RKO (cell line): ENCODE measurements around the gene CALD1.

Experiments
- DNase-seq: peaks from one replicate; pipeline ENCODE4 v3.0.0-alpha.2; 2016; ENCODE audit warnings: low spot score

Gene CALD1

GRCh38 chr7:134827436-134827835 is 48.0 kb downstream of the CALD1 start:
- no peak for DNase-seq

- DNase-seq, result no peak
Measured at GRCh38 chr7:134827889-134828288, 48.5 kb downstream of the CALD1 start.

- DNase-seq, result no peak
Measured at GRCh38 chr7:134828361-134828760, 48.9 kb downstream of the CALD1 start.

GRCh38 chr7:134829380-134829986 is 50.0 kb downstream of the CALD1 start:
- DNase-seq, result no peak

- no peak for DNase-seq
Measured at GRCh38 chr7:134831862-134832261, 52.4 kb downstream of the CALD1 start.

GRCh38 chr7:134832367-134832766 is 52.9 kb downstream of the CALD1 start:
- DNase-seq, result no peak

- DNase-seq, result no peak
Measured at GRCh38 chr7:134834689-134835462, 55.4 kb downstream of the CALD1 start.

- DNase-seq, result no peak
Measured at GRCh38 chr7:134835463-134835823, 56.0 kb downstream of the CALD1 start.

- no peak for DNase-seq
Measured at GRCh38 chr7:134836447-134836846, 57.0 kb downstream of the CALD1 start.

- DNase-seq, result no peak
Measured at GRCh38 chr7:134839298-134839697, 59.9 kb downstream of the CALD1 start.

GRCh38 chr7:134842062-134842461 is 62.6 kb downstream of the CALD1 start:
- no peak for DNase-seq

- no peak for DNase-seq
Measured at GRCh38 chr7:134842886-134843430, 63.5 kb downstream of the CALD1 start.

GRCh38 chr7:134844200-134844599 is 64.8 kb downstream of the CALD1 start:
- DNase-seq, result no peak

- DNase-seq, result peak; percentile 19
Measured at GRCh38 chr7:134845461-134845860, 66.0 kb downstream of the CALD1 start.

GRCh38 chr7:134847851-134848588 is 68.6 kb downstream of the CALD1 start:
- DNase-seq, result no peak

- DNase-seq, result no peak
Measured at GRCh38 chr7:134850066-134850465, 70.6 kb downstream of the CALD1 start.

- no peak for DNase-seq
Measured at GRCh38 chr7:134851141-134851540, 71.7 kb downstream of the CALD1 start.

- DNase-seq, result no peak
Measured at GRCh38 chr7:134852625-134853024, 73.2 kb downstream of the CALD1 start.

GRCh38 chr7:134854816-134855215 is 75.4 kb downstream of the CALD1 start:
- no peak for DNase-seq

- no peak for DNase-seq
Measured at GRCh38 chr7:134855442-134855841, 76.0 kb downstream of the CALD1 start.

GRCh38 chr7:134856091-134856490 is 76.7 kb downstream of the CALD1 start:
- no peak for DNase-seq

- no peak for DNase-seq
Measured at GRCh38 chr7:134856691-134857090, 77.3 kb downstream of the CALD1 start.

GRCh38 chr7:134857958-134858357 is 78.5 kb downstream of the CALD1 start:
- DNase-seq, result no peak
